GM12878 (cell line): ENCODE data around the gene CCSER2. TPM values are rescaled to one million over a fixed set of nuclear protein-coding genes. Genes with fewer than 3 reads are reported as not detected.
A peak's percentile ranks its signal among the peaks of the same experiment; 100 is the strongest.

Experiments
- ATAC-seq: fragments of 200-7000 bp; cut with Tn5 transposase; 3 replicates; pipeline ENCODE4 v1.9.1; 2020; ENCODE audit warnings: mild to moderate bottlenecking, moderate library complexity
- BruUV-seq: library from RNA; stranded (reverse); fragments of 400-500 nt; replicated peaks from 2 replicates; lab custom pipeline; 2021; lab: Mats Ljungman, UMichigan
- CTCF ChIA-PET: fragments of 300-600 bp; sonication (Branson Sonifier 250); formaldehyde crosslinking; extraction: SDS; loops from one replicate; lab custom pipeline; 2021; ENCODE audit warnings: inconsistent platforms; lab: Yijun Ruan, JAX
- POLR2A ChIA-PET: fragments of 350-600 bp; formaldehyde crosslinking; extraction: SDS; loops from one replicate; lab custom pipeline; 2021; ENCODE audit warnings: inconsistent platforms; lab: Charles Lee
- RAD21 ChIA-PET: fragments of 300-600 bp; sonication (Branson Sonifier 250); formaldehyde crosslinking; loops from one replicate; lab custom pipeline; 2023; ENCODE audit warnings: antibody characterized with exemption; ENCODE audit not compliant: unreplicated experiment; lab: Charles Lee
- SMC1A ChIA-PET: fragments of 300-600 bp; sonication (Branson Sonifier 250); formaldehyde crosslinking; loops from one replicate; lab custom pipeline; 2023; ENCODE audit not compliant: unreplicated experiment, uncharacterized antibody; lab: Charles Lee
- DNase-seq: peaks from one replicate; pipeline ENCODE4 v3.0.0-alpha.2; 2011; ENCODE audit warnings: low read depth, low spot score
- FAIRE-seq: peaks from 3 replicates; lab custom pipeline; 2011; peaks lifted over from hg19 to GRCh38; lab: Jason Lieb, UNC
- H2AFZ ChIP-seq: 2 replicates; pipeline ENCODE4 v1.6.0; 2011; ENCODE audit warnings: low read depth, low read length, control low read depth; ENCODE audit not compliant: control insufficient read depth
- H3K27ac ChIP-seq: 2 replicates; pipeline ENCODE4 v1.5.1; 2011; ENCODE audit warnings: control low read depth; ENCODE audit not compliant: control insufficient read depth, insufficient read depth
- H3K27me3 ChIP-seq, 2 experiments: replicated peaks in 1 of 2; 2 replicates each; pipeline versions ENCODE4 v1.6.0 to v1.6.1; 2011; ENCODE audit warnings: low read length in 1 of 2; ENCODE audit not compliant: control insufficient read depth in 2 of 2, insufficient read depth in 2 of 2
- H3K36me3 ChIP-seq, 2 experiments: 2 replicates each; pipeline ENCODE4 v1.5.1; 2011; ENCODE audit warnings: low read length in 1 of 2; ENCODE audit not compliant: control insufficient read depth in 2 of 2, insufficient read depth in 2 of 2
- H3K4me1 ChIP-seq: 2 replicates; pipeline ENCODE4 v1.6.1; 2011; ENCODE audit warnings: mild to moderate bottlenecking, low read length, moderate library complexity, mixed read lengths; ENCODE audit not compliant: control insufficient read depth, insufficient read depth
- H3K4me2 ChIP-seq: 2 replicates; pipeline ENCODE4 v1.6.0; 2011; ENCODE audit warnings: control low read depth; ENCODE audit not compliant: control insufficient read depth, insufficient read depth
- H3K4me3 ChIP-seq: fragments of 200-600 bp; sonication (generic); 2 replicates; pipeline ENCODE4 v1.5.1; 2016
- H3K79me2 ChIP-seq: 2 replicates; pipeline ENCODE4 v1.6.0; 2011; ENCODE audit warnings: low read length; ENCODE audit not compliant: control insufficient read depth, insufficient read depth
- H3K9ac ChIP-seq: 2 replicates; pipeline ENCODE4 v1.8.0; 2011; ENCODE audit warnings: low read length, control low read depth, mixed read lengths; ENCODE audit not compliant: control insufficient read depth, insufficient read depth
- H3K9me3 ChIP-seq: replicated peaks from 3 replicates; pipeline ENCODE4 v1.5.1; 2011; ENCODE audit warnings: mild to moderate bottlenecking, low read length; ENCODE audit not compliant: control insufficient read depth, insufficient read depth
- H4K20me1 ChIP-seq: 2 replicates; pipeline ENCODE4 v1.6.0; 2011; ENCODE audit not compliant: control insufficient read depth, insufficient read depth
- BACH1 ChIP-seq: fragments of 450-650 bp; IDR thresholded peaks from 2 replicates; pipeline ENCODE4 v1.6.1; 2017; ENCODE audit warnings: mild to moderate bottlenecking, borderline replicate concordance
- IRF4 ChIP-seq: IDR thresholded peaks from 2 replicates; pipeline ENCODE4 v1.6.1; 2011; ENCODE audit warnings: low read depth, low read length
- SMC3 ChIP-seq: IDR thresholded peaks from 2 replicates; pipeline ENCODE4 v1.6.1; 2011; ENCODE audit warnings: low read length, improper control_type of control experiment, borderline replicate concordance
- SPI1 ChIP-seq: IDR thresholded peaks from 2 replicates; pipeline ENCODE4 v1.6.1; 2011; ENCODE audit warnings: low read depth, mild to moderate bottlenecking, low read length, moderate library complexity, borderline replicate concordance; ENCODE audit not compliant: insufficient read depth
- WRNIP1 ChIP-seq: IDR thresholded peaks from 2 replicates; pipeline ENCODE4 v1.6.1; 2011; ENCODE audit warnings: low read depth, low read length, improper control_type of control experiment, borderline replicate concordance
- YY1 ChIP-seq: IDR thresholded peaks from 2 replicates; pipeline ENCODE4 v1.6.1; 2011; ENCODE audit warnings: low read depth, mild to moderate bottlenecking, low read length
- ZNF217 ChIP-seq: fragments of 450-650 bp; IDR thresholded peaks from 2 replicates; pipeline ENCODE4 v1.6.1; 2017; ENCODE audit warnings: antibody characterized with exemption, mild to moderate bottlenecking
- WGBS: methylation state at CpG from one replicate; pipeline ENCODE4 v1.1.6; 2016; ENCODE audit warnings: low lambda C conversion rate; ENCODE audit not compliant: insufficient replicate concordance, insufficient coverage; ENCODE audit errors: missing lambda C conversion rate; 5-methylcytosine and 5-hydroxymethylcytosine counted together
- in situ Hi-C: fragments of 300-500 bp; cut with MboI; formaldehyde crosslinking; loops from 9 replicates; pipeline ENCODE4 v1.14.3; 2018; ENCODE audit warnings: mixed read lengths
- intact Hi-C: fragments of 100-400 bp; cut with micrococcal nuclease; formaldehyde crosslinking; loops from one replicate; pipeline ENCODE4 v1.14.2; 2022; ENCODE audit not compliant: unreplicated experiment
- polyA plus RNA-seq, 11 experiments: library from polyadenylated mRNA; depleted of rRNA in 4 of 11; unstranded in 6 of 11; stranded (reverse) in 5 of 11; fragments of >200 nt; fragmentation: Nextera tagmentation in 4 of 11; fragmentation: Illumina TruSeq in 1 of 11; extraction: Ambion mirVana in 4 of 11; extraction: Trizol in 1 of 11; gene quantifications; 1 replicate in 1 of 11; 2 replicates in 10 of 11; pipeline versions ENCODE4 v1.2.1 to v1.2.3, GENCODE V29; 2011 to 2016; ENCODE audit warnings: inconsistent platforms in 2 of 11, missing spikeins in 2 of 11, low read depth in 1 of 11
- total RNA-seq, 4 experiments: library from RNA; depleted of rRNA in 3 of 4; stranded (reverse); fragments of >200 nt in 3 of 4; fragmentation: Illumina TruSeq in 1 of 4; extraction: Trizol in 1 of 4; gene quantifications; 2 replicates each; pipeline versions ENCODE4 v1.2.1 to v1.2.3, GENCODE V29; 2013 to 2021

CCSER2 gene
- total and polyA plus RNA-seq, 10 of the 15 experiments (the other 5 are each of a cell fraction or from before 2014, with no cell fraction given): 4.7 to 18.8 (median 13.2) TPM

GRCh38 chr10:84308021-84308420, 20.4 kb upstream of the CCSER2 start:
- Histone ChIP-seq H3K79me2 (no peaks in the 10 kb centered on the region), H2AFZ (no peak overlapping the region), H3K4me2 (no peak overlapping the region), H3K36me3 (no peaks in the 10 kb centered on the region), H3K4me3 (no peak overlapping the region), H3K4me1 (peaks cover 18% of the 10 kb centered on the region), H3K27me3 (no peaks in the 10 kb centered on the region; a peak in 1 of 4 replicates), H3K9ac (no peak overlapping the region), H3K9me3 (no peaks in the 10 kb centered on the region; the same call in 2 of the 3 replicates), H4K20me1 (no peaks in the 10 kb centered on the region), H3K27ac (no peak overlapping the region)
- ATAC-seq (peak; percentile 12; the same call in 2 of the 3 replicates), DNase-seq (no peak), FAIRE-seq (no peak)
- WGBS: 55% methylated on average over 1 of the region's 1 CpG
- ChIA-PET POLR2A (interaction anchor here (0.8 kb wide), 1 partner anchor 20 kb away, joined by 3 read pairs; no protein-coding TSS in a partner anchor), SMC1A (interaction anchor here (1.1 kb wide), 1 partner anchor 21 kb away, joined by 4 read pairs; no protein-coding TSS in a partner anchor), RAD21 (no interaction called here), CTCF (interaction anchor here (1.3 to 2.0 kb wide), 3 partner anchors 38 to 102 kb away, joined by 3 to 5 read pairs (median 3); no protein-coding TSS in a partner anchor)
- in situ Hi-C loops: no loop called here
- intact Hi-C loops: no loop called here
- no TSS peak for BruUV-seq
- no peak for TF ChIP-seq BACH1
- no peak for TF ChIP-seq SPI1
- TF ChIP-seq IRF4: no peak
- no peak for TF ChIP-seq YY1
- no peak for TF ChIP-seq WRNIP1
- TF ChIP-seq ZNF217: no peak
- no peak for TF ChIP-seq SMC3
